Amniotic stem cell (primary cell): Measurements from ENCODE around the gene ANGPTL2.

Experiments
- DNase-seq: peaks from one replicate; lab custom pipeline; 2025; lab: John Stamatoyannopoulos, UW

The ANGPTL2 gene

DNA sequence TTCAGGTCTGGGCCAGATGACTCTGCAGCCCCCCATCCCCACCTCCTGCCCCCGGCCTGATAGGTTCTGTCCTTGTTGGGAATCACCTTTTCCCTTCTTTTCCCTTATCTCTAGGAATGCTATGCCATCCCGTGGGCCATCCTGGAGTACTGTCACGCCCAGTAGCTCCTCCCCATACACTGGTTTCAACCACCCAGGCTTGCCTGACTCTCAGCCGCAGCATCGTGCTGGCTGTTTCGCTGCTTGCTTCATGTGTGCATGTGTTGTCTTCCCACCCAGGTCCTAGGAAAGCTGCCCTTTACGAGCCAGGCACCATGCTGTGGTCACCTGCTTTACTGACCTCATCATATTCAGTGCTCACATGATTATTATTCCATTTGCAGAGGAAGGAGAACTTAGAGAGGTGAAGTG is 71.8 kb downstream of the ANGPTL2 start:
- DNase-seq: no peak

DNA sequence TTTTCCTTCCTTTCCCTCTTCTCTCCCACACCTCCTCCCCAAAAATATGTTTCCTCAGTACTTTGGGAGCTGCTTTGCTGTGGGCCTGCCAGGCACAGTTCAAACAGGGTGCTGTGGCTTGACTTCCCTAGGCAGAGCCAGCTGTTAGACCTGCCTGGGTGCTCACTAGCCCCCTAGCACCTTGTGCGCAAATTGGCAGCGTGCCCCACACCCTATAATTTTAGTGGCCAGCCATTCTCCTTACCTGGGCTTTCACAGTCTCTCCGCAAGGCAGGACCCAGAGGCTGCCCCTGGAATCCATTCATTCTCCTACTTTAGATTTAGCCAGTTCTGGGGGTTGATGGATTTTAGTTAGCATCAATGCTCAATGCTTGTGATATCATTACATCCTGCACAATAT is 72.3 kb downstream of the ANGPTL2 start:
- DNase-seq: no peak

DNA sequence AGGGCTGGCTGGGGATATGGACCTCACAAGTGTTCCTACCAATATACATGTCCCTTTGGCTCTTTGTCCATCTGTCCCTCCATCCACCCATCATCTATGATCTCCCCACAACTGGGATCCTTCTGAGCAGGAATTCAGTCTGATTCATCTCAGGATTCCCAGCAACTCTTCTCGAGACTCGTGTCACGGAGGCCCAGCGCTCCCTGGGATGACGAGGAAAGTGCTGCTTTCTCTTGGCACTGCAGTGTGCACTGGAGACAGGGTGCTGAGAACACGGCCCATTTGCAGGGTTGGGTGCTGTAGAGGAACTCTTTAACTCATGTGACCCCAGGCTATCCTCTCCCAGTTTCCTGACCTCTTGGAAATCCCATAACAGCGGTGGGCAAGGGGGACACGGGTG is 72.9 kb downstream of the ANGPTL2 start:
- DNase-seq: no peak

DNA sequence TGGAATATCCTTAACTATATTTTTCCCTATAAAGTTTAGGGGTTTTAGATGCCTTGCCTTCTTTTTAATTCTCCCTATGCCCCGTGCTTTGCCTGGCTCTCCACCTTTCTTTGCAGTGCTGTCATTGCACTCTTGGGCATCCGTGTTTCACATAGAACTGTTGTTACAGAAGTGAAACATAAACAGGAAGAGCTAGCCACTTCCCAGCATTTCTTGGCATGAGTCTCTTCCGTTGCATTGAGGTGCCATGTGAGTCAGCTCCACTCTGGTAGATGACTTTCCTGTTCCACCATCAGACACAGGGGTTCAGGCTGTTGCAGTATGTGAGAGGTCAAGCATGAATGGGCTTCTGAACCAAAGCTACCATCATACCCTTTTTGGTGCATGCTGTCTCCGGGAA is 73.4 kb downstream of the ANGPTL2 start:
- DNase-seq: peak; percentile 61

DNA sequence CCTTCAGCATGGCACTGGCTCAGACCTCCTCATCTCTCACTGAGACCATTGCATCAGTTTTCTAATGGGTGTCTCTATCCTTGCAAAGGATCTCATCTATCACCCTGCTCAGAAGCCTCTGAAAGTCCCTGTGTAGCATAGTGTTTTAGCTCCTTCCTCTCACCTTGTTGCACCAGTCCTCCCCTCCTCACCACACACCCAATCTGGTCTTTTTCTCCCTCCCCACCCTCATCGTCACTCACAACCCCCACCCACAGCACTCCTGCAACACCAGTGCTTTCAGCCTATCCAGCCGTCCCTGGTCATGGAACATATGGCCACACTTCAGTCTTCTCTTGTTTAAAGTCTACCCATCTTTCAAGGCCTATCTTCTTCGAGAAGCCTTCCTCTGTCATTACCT is 74.5 kb downstream of the ANGPTL2 start:
- DNase-seq: no peak

DNA sequence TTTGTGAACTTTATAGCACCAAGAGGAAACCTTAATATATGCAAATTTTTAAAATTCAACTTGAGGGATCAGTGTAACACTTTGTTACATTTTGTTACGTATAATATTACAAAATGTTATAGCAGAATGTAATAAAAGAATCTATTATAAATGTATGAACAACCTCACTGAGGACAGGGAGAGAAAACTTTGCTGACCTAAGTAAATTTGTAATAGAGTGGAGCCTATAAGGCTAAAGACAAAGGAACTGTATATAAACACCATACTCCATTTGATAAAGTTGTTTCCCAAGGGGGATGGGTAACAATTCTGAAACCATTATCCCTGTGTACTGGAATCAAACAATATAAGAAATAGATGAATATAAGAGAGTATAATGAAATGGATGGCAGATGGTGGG is 77.3 kb downstream of the ANGPTL2 start:
- no peak for DNase-seq

DNA sequence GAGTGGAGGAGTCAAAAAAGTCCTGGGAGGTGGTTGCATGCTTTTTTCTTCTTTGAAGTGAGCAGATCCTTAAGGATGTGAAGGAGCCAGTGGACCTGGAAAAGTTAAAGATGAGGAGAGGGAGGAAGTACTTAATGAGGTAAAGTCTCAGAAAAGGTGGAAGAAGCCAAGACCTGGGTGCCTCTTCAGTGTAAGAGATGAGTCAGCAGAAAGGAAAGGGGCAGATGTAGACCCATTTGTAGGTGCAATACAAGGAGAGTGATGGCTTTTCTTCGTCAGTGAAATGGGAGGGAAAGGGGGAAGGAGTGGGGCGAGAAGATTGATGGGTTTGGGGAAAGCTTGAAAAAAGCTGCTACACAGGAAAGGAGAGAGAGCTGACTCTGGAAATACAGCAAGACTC is 82.9 kb downstream of the ANGPTL2 start:
- DNase-seq: no peak

DNA sequence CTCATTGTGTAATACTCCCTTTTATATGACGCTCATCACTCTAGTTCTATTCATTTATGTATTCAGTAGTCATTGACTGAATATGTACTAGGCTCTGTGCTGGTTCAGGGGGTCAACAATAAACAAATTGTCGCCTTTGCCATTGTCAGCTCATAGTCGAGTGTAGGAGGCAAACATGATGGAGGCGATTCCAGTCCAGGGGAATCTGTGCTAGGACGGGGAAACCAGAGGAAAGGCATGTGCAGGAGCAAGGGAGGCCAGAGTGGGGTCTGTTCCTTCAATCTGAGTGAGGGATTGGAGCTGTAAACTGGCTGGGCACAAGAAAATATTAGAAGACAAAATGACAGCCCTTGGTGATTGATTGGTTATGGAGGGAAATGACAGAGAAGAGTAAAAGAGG is 83.9 kb downstream of the ANGPTL2 start:
- no peak for DNase-seq
